Motor neuron (in vitro differentiated cells): ENCODE results near the gene PLEKHG5. TPM values are rescaled to one million over a fixed set of nuclear protein-coding genes. Genes with fewer than 3 reads are reported as not detected.

Experiments
- ATAC-seq, 8 experiments: fragments of 200-7000 bp; cut with Tn5 transposase; replicated peaks in 6 of 8; 2 replicates each; pipeline ENCODE4 v1.8.0; 2021; ENCODE audit warnings: mild to moderate bottlenecking in 8 of 8, moderate library complexity in 8 of 8
- H3K27ac ChIP-seq, 2 donors: fragments of 250-450 bp; sonication (Bioruptor Pico); 2 replicates each; pipeline ENCODE4 v1.9.0; 2021; ENCODE audit warnings: antibody characterized with exemption in 2 of 2, mild to moderate bottlenecking in 2 of 2, moderate library complexity in 1 of 2
- H3K4me1 ChIP-seq, 2 donors: fragments of 250-450 bp; sonication (Bioruptor Pico); replicated peaks in 1 of 2; 2 replicates each; pipeline ENCODE4 v1.6.1; 2021; ENCODE audit warnings: antibody characterized with exemption in 2 of 2, mild to moderate bottlenecking in 2 of 2, moderate library complexity in 1 of 2
- H3K4me3 ChIP-seq, 5 donors: fragments of 250-450 bp; sonication (Bioruptor Pico); 2 replicates each; pipeline ENCODE4 v1.9.0; 2021; ENCODE audit warnings: antibody characterized with exemption in 5 of 5, mild to moderate bottlenecking in 5 of 5, moderate library complexity in 4 of 5
- WGBS, 10 experiments: fragments of 450-650 bp; shearing (Covaris generic); methylation state at CpG; one replicate each; pipeline ENCODE4 v1.0.0; 2022; 5-methylcytosine and 5-hydroxymethylcytosine counted together
- in situ Hi-C, 9 experiments: fragments of 400-800 bp; cut with MboI; loops; one replicate each; pipeline ENCODE4 v1.15.0; 2021; ENCODE audit warnings: low sequenced_read_pairs in 9 of 9, low pct_unique_long_range_greater_than_20kb in 2 of 9; ENCODE audit not compliant: unreplicated experiment in 9 of 9
- total RNA-seq, 8 experiments: library from RNA; unstranded; fragments of 300-600 nt; gene quantifications; 2 replicates each; pipeline versions ENCODE4 v1.2.3 to v1.2.4, GENCODE V29; 2022

The PLEKHG5 gene, protein sequence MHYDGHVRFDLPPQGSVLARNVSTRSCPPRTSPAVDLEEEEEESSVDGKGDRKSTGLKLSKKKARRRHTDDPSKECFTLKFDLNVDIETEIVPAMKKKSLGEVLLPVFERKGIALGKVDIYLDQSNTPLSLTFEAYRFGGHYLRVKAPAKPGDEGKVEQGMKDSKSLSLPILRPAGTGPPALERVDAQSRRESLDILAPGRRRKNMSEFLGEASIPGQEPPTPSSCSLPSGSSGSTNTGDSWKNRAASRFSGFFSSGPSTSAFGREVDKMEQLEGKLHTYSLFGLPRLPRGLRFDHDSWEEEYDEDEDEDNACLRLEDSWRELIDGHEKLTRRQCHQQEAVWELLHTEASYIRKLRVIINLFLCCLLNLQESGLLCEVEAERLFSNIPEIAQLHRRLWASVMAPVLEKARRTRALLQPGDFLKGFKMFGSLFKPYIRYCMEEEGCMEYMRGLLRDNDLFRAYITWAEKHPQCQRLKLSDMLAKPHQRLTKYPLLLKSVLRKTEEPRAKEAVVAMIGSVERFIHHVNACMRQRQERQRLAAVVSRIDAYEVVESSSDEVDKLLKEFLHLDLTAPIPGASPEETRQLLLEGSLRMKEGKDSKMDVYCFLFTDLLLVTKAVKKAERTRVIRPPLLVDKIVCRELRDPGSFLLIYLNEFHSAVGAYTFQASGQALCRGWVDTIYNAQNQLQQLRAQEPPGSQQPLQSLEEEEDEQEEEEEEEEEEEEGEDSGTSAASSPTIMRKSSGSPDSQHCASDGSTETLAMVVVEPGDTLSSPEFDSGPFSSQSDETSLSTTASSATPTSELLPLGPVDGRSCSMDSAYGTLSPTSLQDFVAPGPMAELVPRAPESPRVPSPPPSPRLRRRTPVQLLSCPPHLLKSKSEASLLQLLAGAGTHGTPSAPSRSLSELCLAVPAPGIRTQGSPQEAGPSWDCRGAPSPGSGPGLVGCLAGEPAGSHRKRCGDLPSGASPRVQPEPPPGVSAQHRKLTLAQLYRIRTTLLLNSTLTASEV
- 10 to 100 TPM in 2 of 8 experiments, 1 to 10 TPM in 6; 1.7 to 16.7 (median 8.4) TPM for total RNA-seq

DNA sequence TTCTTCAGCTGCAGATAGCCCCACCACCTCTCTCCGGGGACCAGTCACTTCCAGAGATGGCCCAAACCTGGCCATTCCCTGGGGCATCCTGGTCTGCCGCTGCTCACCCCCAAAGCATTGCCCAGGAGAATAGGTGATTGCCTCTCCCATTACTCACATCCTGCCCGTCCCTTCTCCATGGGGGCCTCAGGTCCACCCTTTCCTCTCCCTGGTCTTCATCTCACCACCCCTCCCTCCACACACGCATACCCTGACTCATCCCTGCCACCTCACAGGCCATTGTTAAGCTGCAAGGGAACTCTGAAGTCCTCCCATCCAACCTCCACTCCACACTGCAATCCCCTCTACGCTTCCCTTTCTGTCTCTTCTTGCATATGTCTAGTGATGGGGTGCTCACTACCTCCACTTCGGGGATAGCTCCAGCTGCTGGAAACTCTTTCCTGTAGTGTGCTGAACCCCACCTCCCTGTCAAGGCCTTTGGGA lies at the start of gene PLEKHG5:
Gene PLEKHG5, minus strand, starts transcription at position 188 of the 483 bp plus-strand sequence. CDS start 14,096 bp downstream, outside the sequence.
- peak within 1 kb of the TSS; percentile 45 to 94 (median 62) for H3K4me3 ChIP-seq
- H3K27ac ChIP-seq, result peak within 1 kb of the TSS in 1 of 2 donors; percentile 1
- peak in 7 of 8 experiments; percentile 2 to 49 (median 35) for ATAC-seq
- in situ Hi-C loops, result loop anchor here in 1 of 9 experiments (25.0 kb wide), 1 partner anchor 254 kb away; the partner anchor contains the start of genes HES3 and ICMT
- WGBS, 10 experiments, result 0 to 66% (median 46%) methylated on average over 2 to 6 of the region's 6 CpGs; no CpG with 5 or more reads in 1 of the 10 experiments
- H3K4me1 ChIP-seq, result peaks cover 12 to 31% of the 10 kb centered on the region in 2 donors

DNA sequence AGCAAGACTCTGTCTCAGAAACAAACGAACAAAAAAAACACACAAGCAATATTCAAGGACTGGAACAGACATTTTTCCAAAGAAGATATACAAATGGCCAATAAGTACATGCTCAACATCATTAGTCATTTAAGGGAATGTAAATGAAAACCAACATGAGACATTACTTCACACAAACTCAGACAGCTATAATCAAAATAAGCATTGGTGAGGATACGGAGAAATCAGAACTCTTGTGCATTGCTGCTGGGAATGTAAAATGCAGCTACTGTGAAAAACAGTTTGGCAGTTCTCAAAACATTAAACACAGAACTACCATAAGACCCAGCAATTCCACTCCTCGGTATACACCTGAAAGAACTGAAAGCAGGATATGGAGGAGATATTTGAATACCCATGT lies 47.5 kb upstream of the PLEKHG5 start:
- Histone ChIP-seq H3K4me3 (no peak overlapping the region), H3K4me1 (no peaks in the 10 kb centered on the region), H3K27ac (no peak overlapping the region)
- in situ Hi-C loops, result no loop called here
- 8 to 100% (median 60%) methylated on average over 1 to 3 of the region's 3 CpGs; no CpG with 5 or more reads in 1 of the 10 experiments for WGBS, 10 experiments
- peak in 1 of 8 experiments; percentile 29 for ATAC-seq

DNA sequence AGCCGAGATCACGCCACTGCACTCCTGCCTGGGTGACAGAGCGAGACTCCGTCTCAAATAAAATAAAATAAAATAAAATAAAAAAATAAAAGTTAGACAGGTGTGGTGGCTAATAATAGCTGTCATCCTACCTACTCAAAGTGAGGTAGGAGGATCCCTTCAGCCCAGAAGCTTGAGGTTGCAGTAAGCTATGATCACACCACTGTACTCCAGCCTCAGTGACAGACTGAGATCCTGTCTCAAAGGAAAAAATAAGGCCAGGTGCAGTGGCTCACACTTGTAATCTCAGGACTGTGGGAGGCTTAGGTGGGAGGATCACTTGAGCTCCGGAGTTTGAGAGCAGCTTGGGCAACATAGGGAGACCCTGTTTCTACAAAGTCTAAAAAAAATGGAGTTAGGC lies 44.8 kb upstream of the PLEKHG5 start:
- no peak for ATAC-seq
- no peak overlapping the region for H3K4me3 ChIP-seq
- no peaks in the 10 kb centered on the region for H3K4me1 ChIP-seq
- in situ Hi-C loops, result no loop called here
- H3K27ac ChIP-seq, result no peak overlapping the region
- WGBS, 10 experiments, result 91 to 100% (median 100%) methylated on average over 3 to 4 of the region's 5 CpGs; no CpG with 5 or more reads in 5 of the 10 experiments

DNA sequence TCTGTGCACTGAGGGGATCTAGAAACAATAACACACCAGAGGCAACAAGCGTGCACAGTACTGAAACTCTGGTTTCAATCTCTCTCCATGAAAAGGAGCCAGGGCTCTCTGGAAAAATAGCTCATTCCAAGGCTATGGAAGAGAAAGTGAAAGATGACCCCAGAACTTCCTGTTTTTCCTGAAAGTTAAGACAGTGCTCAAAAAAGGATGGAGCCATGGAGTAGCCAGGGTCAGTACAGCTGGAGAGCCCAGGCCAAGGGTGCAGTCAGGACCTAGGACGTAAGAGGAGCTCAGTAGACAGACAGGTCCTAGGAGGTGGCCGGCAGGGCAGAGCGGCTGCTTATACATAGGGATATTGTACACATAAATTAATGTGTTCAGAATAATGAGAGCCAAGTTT lies 43.7 kb upstream of the PLEKHG5 start:
- H3K27ac ChIP-seq, result no peak overlapping the region
- in situ Hi-C loops, result no loop called here
- H3K4me3 ChIP-seq, result no peak overlapping the region
- H3K4me1 ChIP-seq, result no peaks in the 10 kb centered on the region
- 57 to 100% (median 90%) methylated on average over 1 to 4 of the region's 4 CpGs; no CpG with 5 or more reads in 2 of the 10 experiments for WGBS, 10 experiments
- peak in 1 of 8 experiments; percentile 40 for ATAC-seq

DNA sequence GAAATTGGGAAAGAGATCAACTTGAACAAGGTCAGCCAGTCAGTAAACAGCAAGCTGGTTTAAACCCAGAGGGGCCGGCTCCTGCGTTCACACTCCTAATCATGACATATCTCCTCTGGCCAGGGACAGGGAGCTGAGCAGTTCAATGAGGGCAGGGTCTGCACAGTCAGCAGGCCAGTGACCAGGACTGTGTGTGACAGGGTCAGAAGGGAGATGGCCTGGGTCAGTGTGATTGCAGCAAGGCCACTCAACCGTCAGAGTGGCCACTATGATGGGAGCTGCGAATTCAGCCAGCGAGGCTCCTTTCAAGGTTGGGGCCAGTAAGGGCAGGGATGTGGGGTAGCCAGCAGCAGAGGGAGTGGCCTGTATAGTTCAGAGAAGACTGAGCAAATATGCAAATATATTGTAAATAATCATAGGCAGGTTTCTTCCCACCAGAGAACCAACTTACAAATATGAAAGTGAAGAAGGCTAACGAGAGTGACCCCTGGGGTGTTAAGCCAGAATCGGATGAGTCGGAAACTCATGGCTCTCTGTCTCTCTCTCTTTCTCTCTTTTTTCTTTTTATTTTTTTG lies 42.9 kb upstream of the PLEKHG5 start:
- H3K4me3 ChIP-seq, result no peak overlapping the region
- no peaks in the 10 kb centered on the region for H3K4me1 ChIP-seq
- no peak overlapping the region for H3K27ac ChIP-seq
- ATAC-seq, result peak in 3 of 8 experiments; percentile 82 to 86 (median 85)
- WGBS, 10 experiments, result 80 to 100% (median 95%) methylated on average over 1 to 8 of the region's 8 CpGs; no CpG with 5 or more reads in 3 of the 10 experiments
- in situ Hi-C loops, result no loop called here

DNA sequence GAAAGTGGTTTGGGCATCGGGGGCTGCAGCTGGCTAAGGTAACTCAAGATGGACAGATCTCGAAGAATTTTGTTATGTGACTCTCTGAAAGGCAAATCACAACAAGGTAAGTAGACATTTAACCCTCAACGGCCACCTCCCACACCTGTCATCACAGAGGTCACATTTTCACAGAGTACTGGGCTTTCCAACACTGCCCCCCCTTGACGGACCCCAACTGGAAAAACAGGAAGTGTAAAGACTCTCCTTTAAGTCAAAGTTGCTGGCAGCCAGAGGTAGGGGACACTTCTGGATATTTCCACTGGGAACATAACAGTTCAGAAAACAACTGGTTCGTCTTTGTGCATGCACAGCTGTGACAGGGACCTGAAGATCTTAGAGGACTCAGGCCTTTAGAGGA lies 40.5 kb upstream of the PLEKHG5 start:
- H3K4me3 ChIP-seq, result no peak overlapping the region
- H3K4me1 ChIP-seq, result no peaks in the 10 kb centered on the region
- H3K27ac ChIP-seq, result no peak overlapping the region
- 83 to 100% (median 100%) methylated on average over 1 to 5 of the region's 5 CpGs; no CpG with 5 or more reads in 1 of the 10 experiments for WGBS, 10 experiments
- no peak for ATAC-seq
- in situ Hi-C loops, result no loop called here

DNA sequence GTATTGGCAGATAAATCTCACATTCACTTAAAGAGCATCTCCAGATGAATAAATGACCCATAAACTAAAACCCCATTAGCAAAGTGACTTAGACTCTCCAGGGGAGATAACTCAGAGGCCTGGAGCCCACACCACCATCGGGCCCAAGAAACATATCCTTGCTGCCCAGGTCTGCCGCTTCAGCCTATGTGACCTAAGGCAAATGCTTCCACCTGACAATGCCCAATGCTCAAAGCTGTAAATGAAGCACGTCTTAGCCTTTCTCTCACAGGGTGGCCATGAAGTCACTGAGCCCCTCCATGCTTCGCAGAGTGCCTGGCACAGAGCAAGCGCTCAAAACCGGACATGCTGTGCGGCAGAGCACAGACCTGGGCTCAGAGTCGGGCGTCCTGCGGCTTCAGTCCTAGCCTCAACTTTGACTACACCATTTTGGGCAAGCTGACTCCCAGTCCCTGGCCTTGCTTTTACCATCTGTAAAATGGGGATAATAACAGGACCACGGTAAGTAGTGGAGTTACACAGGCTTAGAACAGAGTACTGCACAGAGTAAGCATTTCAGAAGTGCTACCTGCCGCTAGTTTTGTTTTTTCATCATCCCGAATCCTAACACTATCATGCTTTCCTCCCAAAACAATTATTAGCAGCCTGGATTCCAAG lies 39.2 kb upstream of the PLEKHG5 start:
- 91 to 100% (median 96%) methylated on average over 1 to 12 of the region's 13 CpGs; no CpG with 5 or more reads in 3 of the 10 experiments for WGBS, 10 experiments
- Histone ChIP-seq H3K4me1 (no peaks in the 10 kb centered on the region), H3K4me3 (no peak overlapping the region), H3K27ac (no peak overlapping the region)
- in situ Hi-C loops, result no loop called here
- no peak for ATAC-seq

DNA sequence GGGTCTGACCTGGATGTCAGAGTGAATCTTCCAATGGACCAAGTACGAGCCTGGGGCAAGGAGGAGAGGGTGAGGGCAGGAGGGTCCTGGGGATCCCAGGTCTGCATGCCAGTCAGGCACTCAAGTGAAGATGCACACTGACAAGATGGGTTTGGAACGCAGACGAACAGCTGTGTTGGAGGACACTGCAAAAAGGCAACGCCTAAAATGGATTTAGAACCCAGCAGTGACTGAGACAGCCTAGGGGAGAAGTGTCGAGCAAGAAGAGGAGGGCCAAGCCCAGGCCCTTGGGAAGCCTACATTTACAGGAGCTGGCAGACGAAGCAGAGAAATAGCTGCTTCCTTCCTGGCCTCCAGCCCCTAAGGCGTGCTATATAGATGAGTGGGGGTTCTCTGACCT lies 37.0 kb upstream of the PLEKHG5 start:
- Histone ChIP-seq H3K4me1 (no peaks in the 10 kb centered on the region), H3K4me3 (no peak overlapping the region), H3K27ac (no peak overlapping the region)
- in situ Hi-C loops, result no loop called here
- ATAC-seq, result no peak
- 89 to 100% (median 95%) methylated on average over 2 to 6 of the region's 7 CpGs; no CpG with 5 or more reads in 4 of the 10 experiments for WGBS, 10 experiments

DNA sequence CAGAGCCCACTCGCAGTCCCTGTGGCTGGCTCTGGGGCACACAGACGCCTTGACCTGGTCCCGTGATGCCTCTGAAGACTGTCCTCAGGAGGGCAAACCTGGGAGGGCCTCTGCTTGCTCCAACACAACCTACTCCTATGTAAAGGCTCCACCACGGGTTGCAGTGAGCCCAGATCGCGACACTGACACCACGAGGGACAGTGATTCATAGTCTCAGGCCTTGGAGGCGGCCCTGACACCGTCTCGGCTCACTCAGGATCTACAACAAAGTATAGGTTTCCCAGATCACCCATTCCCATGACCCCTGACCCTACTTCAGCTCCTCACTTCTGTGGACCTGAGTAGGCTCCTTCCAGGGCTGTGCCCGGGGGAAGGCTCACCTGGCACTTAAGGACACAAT lies 34.8 kb upstream of the PLEKHG5 start:
- in situ Hi-C loops, result no loop called here
- Histone ChIP-seq H3K4me1 (no peaks in the 10 kb centered on the region), H3K27ac (no peak overlapping the region), H3K4me3 (no peak overlapping the region)
- WGBS, 10 experiments, result 78 to 100% (median 81%) methylated on average over 3 to 10 of the region's 11 CpGs; no CpG with 5 or more reads in 7 of the 10 experiments
- peak in 2 of 8 experiments; percentile 6 to 11 for ATAC-seq

DNA sequence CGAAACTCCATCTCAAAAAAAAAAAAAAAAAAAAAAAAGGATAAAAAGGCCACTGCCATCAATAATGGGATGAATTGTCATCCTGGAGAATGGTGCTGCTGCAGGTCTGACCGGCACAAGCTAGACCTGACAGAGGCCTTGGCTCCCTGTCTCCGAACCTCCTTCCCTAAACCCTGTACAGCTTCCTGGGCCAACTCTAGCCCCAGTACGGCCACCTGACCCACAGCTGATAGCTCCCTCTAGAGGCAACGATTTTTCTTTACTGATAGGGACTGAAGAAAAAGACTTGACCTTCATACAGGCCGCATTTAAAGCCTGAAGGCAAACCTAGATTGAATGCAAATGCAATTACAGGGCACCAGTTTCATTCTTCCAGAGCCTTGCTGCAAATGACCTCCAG lies 32.1 kb upstream of the PLEKHG5 start:
- no peak overlapping the region for H3K27ac ChIP-seq
- peak; percentile 18 to 64 (median 43) for ATAC-seq
- H3K4me1 ChIP-seq, result peaks cover 16 to 18% of the 10 kb centered on the region in 2 donors
- in situ Hi-C loops, result no loop called here
- no peak overlapping the region for H3K4me3 ChIP-seq
- WGBS, 10 experiments, result 0 to 100% (median 46%) methylated on average over 1 to 6 of the region's 6 CpGs; no CpG with 5 or more reads in 3 of the 10 experiments

DNA sequence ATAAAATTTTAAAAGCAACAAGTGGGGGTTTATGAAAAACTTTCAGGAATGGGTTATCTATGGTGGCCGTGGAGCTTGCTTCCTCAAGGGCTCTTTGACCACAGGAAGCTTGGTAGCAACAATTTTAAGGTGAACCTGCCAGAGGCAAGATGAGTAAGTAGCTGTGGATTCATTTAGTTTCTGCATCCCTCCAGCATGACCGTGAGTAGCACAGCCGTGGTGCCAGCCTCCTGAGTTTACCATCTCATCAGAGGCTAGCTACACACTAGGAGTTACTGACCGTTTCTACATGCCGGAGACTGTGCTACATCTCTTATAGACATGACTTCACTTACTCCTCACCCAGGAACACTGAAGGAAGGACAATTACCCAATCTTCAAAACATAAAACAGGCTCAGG lies 30.1 kb upstream of the PLEKHG5 start:
- no peak overlapping the region for H3K27ac ChIP-seq
- 50 to 82% (median 62%) methylated on average over 2 to 4 of the region's 5 CpGs; no CpG with 5 or more reads in 3 of the 10 experiments for WGBS, 10 experiments
- in situ Hi-C loops, result no loop called here
- H3K4me1 ChIP-seq, result peaks cover 16 to 24% of the 10 kb centered on the region in 2 donors
- H3K4me3 ChIP-seq, result no peak overlapping the region
- ATAC-seq, result no peak
